SK-N-SH (cell line): ENCODE results near the gene XCR1. TPM values are rescaled to one million over a fixed set of nuclear protein-coding genes. Genes with fewer than 3 reads are reported as not detected.

Source experiments
- CTCF ChIA-PET: fragments of 300-600, 350-600 bp; formaldehyde crosslinking; extraction: SDS; loops from one replicate; lab custom pipeline; 2021; lab: Yijun Ruan, JAX
- POLR2A ChIA-PET: fragments of 350-600 bp; sonication (Branson Sonifier 250); formaldehyde crosslinking; extraction: SDS; loops from one replicate; lab custom pipeline; 2020; ENCODE audit warnings: antibody characterized with exemption, inconsistent platforms; lab: Yijun Ruan, JAX
- DNase-seq: peaks from one replicate; pipeline ENCODE4 v3.0.0; 2012
- H2AFZ ChIP-seq: fragments of 200-600 bp; sonication (generic); 2 replicates; pipeline ENCODE4 v1.8.1; 2016; ENCODE audit warnings: antibody characterized with exemption, mild to moderate bottlenecking, low read depth
- H3F3A ChIP-seq: fragments of 200-600 bp; sonication (generic); replicated peaks from 2 replicates; pipeline ENCODE3; 2016; ENCODE audit warnings: antibody characterized with exemption, mild to moderate bottlenecking; ENCODE audit not compliant: insufficient read depth
- H3K27ac ChIP-seq, 2 experiments: fragments of 200-500 bp in 1 of 2; fragments of 200-600 bp in 1 of 2; sonication (Bioruptor generic) in 1 of 2; sonication (generic), shearing (Covaris generic) in 1 of 2; 2 replicates each; pipeline versions ENCODE4 v1.5.1 to v1.6.1; 2014 to 2016; ENCODE audit warnings: low read depth in 2 of 2, inconsistent platforms in 1 of 2, low read length in 1 of 2, mild to moderate bottlenecking in 1 of 2, mixed read lengths in 1 of 2
- H3K27me3 ChIP-seq: fragments of 200-600 bp; sonication (generic), shearing (Covaris generic); 2 replicates; pipeline ENCODE4 v1.6.1; 2016; ENCODE audit warnings: mixed run types; ENCODE audit not compliant: insufficient read depth
- H3K36me3 ChIP-seq, 2 experiments: fragments of 200-500 bp in 1 of 2; fragments of 200-600 bp in 1 of 2; sonication (Bioruptor generic) in 1 of 2; sonication (generic) in 1 of 2; replicated peaks in 1 of 2; 2 replicates each; pipeline versions ENCODE3 to v1.5.1; 2014 to 2016; ENCODE audit warnings: low read length in 1 of 2, mild to moderate bottlenecking in 1 of 2; ENCODE audit not compliant: insufficient read depth in 2 of 2, control insufficient read depth in 1 of 2
- H3K4me1 ChIP-seq, 2 experiments: fragments of 200-500 bp in 1 of 2; fragments of 200-600 bp in 1 of 2; sonication (Bioruptor generic) in 1 of 2; sonication (generic), shearing (Covaris generic) in 1 of 2; 2 replicates each; pipeline versions ENCODE4 v1.5.1 to v1.6.1; 2014 to 2016; ENCODE audit warnings: low read depth in 1 of 2, low read length in 1 of 2, mixed run types in 1 of 2; ENCODE audit not compliant: insufficient read depth in 2 of 2, control insufficient read depth in 1 of 2
- H3K4me2 ChIP-seq: fragments of 200-600 bp; sonication (generic), shearing (Covaris generic); 2 replicates; pipeline ENCODE4 v1.6.1; 2017; ENCODE audit warnings: mixed run types
- H3K4me3 ChIP-seq, 2 experiments: fragments of 200-500 bp in 1 of 2; fragments of 200-600 bp in 1 of 2; sonication (Bioruptor generic) in 1 of 2; sonication (generic), shearing (Covaris generic) in 1 of 2; 2 replicates each; pipeline versions ENCODE4 v1.5.1 to v1.8.1; 2014 to 2016; ENCODE audit warnings: low read depth in 2 of 2, inconsistent platforms in 1 of 2, low read length in 1 of 2, mild to moderate bottlenecking in 1 of 2, mixed read lengths in 1 of 2, moderate library complexity in 1 of 2
- H3K79me2 ChIP-seq: fragments of 200-600 bp; sonication (generic); 2 replicates; pipeline ENCODE4 v1.8.1; 2017; ENCODE audit warnings: mild to moderate bottlenecking; ENCODE audit not compliant: insufficient read depth
- H3K9ac ChIP-seq: fragments of 200-600 bp; sonication (generic); 2 replicates; pipeline ENCODE4 v1.6.1; 2017; ENCODE audit warnings: mixed run types
- H3K9me2 ChIP-seq: fragments of 200-600 bp; sonication (generic); 2 replicates; pipeline ENCODE4 v1.6.1; 2017; ENCODE audit warnings: mixed run types
- H3K9me3 ChIP-seq: fragments of 200-600 bp; sonication (generic); 2 replicates; pipeline ENCODE4 v1.6.1; 2017; ENCODE audit warnings: mixed run types, mild to moderate bottlenecking, moderate library complexity
- H4K20me1 ChIP-seq: fragments of 200-600 bp; sonication (generic); 2 replicates; pipeline ENCODE4 v1.6.1; 2017; ENCODE audit warnings: mild to moderate bottlenecking, mixed run types; ENCODE audit not compliant: insufficient read depth
- ELF1 ChIP-seq: IDR thresholded peaks from 2 replicates; pipeline ENCODE4 v1.4.0; 2012
- EP300 ChIP-seq, 2 experiments: IDR thresholded peaks; 2 replicates each; pipeline versions ENCODE4 v1.4.0 to v1.6.1; 2012; ENCODE audit warnings: borderline replicate concordance in 1 of 2, low read depth in 1 of 2, low read length in 1 of 2
- FOSL2 ChIP-seq: IDR thresholded peaks from 2 replicates; pipeline ENCODE4 v1.4.0; 2012; ENCODE audit warnings: low read depth, mild to moderate bottlenecking, moderate library complexity, borderline replicate concordance
- GABPA ChIP-seq: IDR thresholded peaks from 2 replicates; pipeline ENCODE4 v1.4.0; 2012; ENCODE audit warnings: low read depth, mild to moderate bottlenecking
- GATA2 ChIP-seq: sonication (generic); formaldehyde crosslinking; IDR thresholded peaks from 2 replicates; pipeline ENCODE4 v1.5.0; 2020; ENCODE audit warnings: mild to moderate bottlenecking, missing genetic modification reagents
- JUND ChIP-seq: IDR thresholded peaks from 2 replicates; pipeline ENCODE4 v1.4.0; 2012
- RFX5 ChIP-seq: IDR thresholded peaks from 2 replicates; pipeline ENCODE4 v1.6.1; 2012; ENCODE audit warnings: mild to moderate bottlenecking, improper control_type of control experiment, low read length
- SIN3A ChIP-seq: IDR thresholded peaks from 2 replicates; pipeline ENCODE4 v1.6.1; 2012; ENCODE audit warnings: low read depth, mild to moderate bottlenecking, low read length, moderate library complexity, borderline replicate concordance
- TCF12 ChIP-seq: IDR thresholded peaks from 2 replicates; pipeline ENCODE4 v1.4.0; 2012
- TEAD4 ChIP-seq: IDR thresholded peaks from 2 replicates; pipeline ENCODE4 v1.4.0; 2012; ENCODE audit warnings: mild to moderate bottlenecking, borderline replicate concordance; ENCODE audit not compliant: insufficient read depth
- WGBS: methylation state at CpG from one replicate; pipeline ENCODE4 v1.1.6; 2017; ENCODE audit warnings: low lambda C conversion rate; 5-methylcytosine and 5-hydroxymethylcytosine counted together
- polyA plus RNA-seq, 3 experiments: library from polyadenylated mRNA; depleted of rRNA; stranded (reverse); fragments of >200 nt; gene quantifications; 2 replicates each; pipeline ENCODE4 v1.2.3, GENCODE V29; 2012
- TF ChIP-seq, protein P1 (sequence below): IDR thresholded peaks from 2 replicates; pipeline ENCODE4 v1.4.0; 2012; ENCODE audit warnings: low read depth, borderline replicate concordance
- TF ChIP-seq, protein P2 (sequence below): IDR thresholded peaks from 2 replicates; pipeline ENCODE4 v1.4.0; 2012; ENCODE audit warnings: low read depth, borderline replicate concordance
- TF ChIP-seq, protein P3 (sequence below): IDR thresholded peaks from 2 replicates; pipeline ENCODE4 v1.6.1; 2012; ENCODE audit warnings: mild to moderate bottlenecking, low read depth, low read length, moderate library complexity
- TF ChIP-seq, protein P4 (sequence below): IDR thresholded peaks from 2 replicates; pipeline ENCODE4 v1.4.0; 2012; ENCODE audit warnings: low read depth

XCR1 gene
- polyA plus RNA-seq, 1 of the 3 experiments (the other 2 are of a cell fraction), result not detected

DNA sequence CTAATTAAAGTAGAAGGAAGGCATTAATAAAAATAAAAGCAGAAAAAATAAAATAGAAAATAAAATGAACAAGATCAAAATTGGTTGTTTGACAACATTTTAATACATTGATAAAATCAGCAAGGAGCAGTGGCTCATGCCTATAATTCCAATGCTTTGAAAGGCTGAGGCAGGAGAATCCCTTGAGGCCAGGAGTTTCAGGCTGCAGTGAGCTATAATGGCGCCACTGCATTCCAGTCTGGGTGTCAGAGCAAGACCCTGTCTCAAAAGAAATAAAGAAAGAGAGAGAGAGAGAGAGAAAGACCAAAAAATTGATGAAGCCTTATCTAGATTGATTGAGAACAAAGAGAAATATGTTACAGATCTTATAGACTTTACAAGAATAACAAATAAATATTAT lies 2.1 kb downstream of the XCR1 start:
- no peak for DNase-seq
- Histone ChIP-seq H4K20me1 (no peaks in the 10 kb centered on the region), H2AFZ (no peak overlapping the region), H3K27me3 (no peaks in the 10 kb centered on the region; the same call in 1 of the 2 replicates), H3K27ac (no peak overlapping the region), H3K36me3 (no peaks in the 10 kb centered on the region), H3K9ac (no peak overlapping the region), H3K9me2 (no peaks in the 10 kb centered on the region), H3K4me2 (no peak overlapping the region), H3K9me3 (no peaks in the 10 kb centered on the region), H3K4me1 (no peaks in the 10 kb centered on the region), H3F3A (no peaks in the 10 kb centered on the region), H3K79me2 (no peaks in the 10 kb centered on the region), H3K4me3 (no peak overlapping the region)
- CTCF ChIA-PET, result interaction anchor here (1.1 to 2.9 kb wide), 3 partner anchors 8 to 54 kb away, joined by 3 to 10 read pairs (median 4); no protein-coding TSS in a partner anchor
- WGBS, result 6% methylated on average over 1 of the region's 1 CpG
- POLR2A ChIA-PET, result no interaction called here
- TF ChIP-seq, protein P1, sequence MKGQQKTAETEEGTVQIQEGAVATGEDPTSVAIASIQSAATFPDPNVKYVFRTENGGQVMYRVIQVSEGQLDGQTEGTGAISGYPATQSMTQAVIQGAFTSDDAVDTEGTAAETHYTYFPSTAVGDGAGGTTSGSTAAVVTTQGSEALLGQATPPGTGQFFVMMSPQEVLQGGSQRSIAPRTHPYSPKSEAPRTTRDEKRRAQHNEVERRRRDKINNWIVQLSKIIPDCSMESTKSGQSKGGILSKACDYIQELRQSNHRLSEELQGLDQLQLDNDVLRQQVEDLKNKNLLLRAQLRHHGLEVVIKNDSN, result no peak
- no peak for TF ChIP-seq RFX5
- TF ChIP-seq, protein P2, sequence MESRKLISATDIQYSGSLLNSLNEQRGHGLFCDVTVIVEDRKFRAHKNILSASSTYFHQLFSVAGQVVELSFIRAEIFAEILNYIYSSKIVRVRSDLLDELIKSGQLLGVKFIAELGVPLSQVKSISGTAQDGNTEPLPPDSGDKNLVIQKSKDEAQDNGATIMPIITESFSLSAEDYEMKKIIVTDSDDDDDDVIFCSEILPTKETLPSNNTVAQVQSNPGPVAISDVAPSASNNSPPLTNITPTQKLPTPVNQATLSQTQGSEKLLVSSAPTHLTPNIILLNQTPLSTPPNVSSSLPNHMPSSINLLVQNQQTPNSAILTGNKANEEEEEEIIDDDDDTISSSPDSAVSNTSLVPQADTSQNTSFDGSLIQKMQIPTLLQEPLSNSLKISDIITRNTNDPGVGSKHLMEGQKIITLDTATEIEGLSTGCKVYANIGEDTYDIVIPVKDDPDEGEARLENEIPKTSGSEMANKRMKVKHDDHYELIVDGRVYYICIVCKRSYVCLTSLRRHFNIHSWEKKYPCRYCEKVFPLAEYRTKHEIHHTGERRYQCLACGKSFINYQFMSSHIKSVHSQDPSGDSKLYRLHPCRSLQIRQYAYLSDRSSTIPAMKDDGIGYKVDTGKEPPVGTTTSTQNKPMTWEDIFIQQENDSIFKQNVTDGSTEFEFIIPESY, result no peak
- no peak for TF ChIP-seq SIN3A
- TF ChIP-seq GATA2, result no peak
- no peak for TF ChIP-seq GABPA
- no peak for TF ChIP-seq TCF12
- no peak for TF ChIP-seq TEAD4
- TF ChIP-seq ELF1, result no peak
- no peak for TF ChIP-seq EP300 (IDR thresholded peaks at IDR 0.05; ENCODE audit: borderline replicate concordance in 1 of 2, low read depth in 1 of 2, low read length in 1 of 2)
- TF ChIP-seq FOSL2, result no peak
- TF ChIP-seq, protein P3, sequence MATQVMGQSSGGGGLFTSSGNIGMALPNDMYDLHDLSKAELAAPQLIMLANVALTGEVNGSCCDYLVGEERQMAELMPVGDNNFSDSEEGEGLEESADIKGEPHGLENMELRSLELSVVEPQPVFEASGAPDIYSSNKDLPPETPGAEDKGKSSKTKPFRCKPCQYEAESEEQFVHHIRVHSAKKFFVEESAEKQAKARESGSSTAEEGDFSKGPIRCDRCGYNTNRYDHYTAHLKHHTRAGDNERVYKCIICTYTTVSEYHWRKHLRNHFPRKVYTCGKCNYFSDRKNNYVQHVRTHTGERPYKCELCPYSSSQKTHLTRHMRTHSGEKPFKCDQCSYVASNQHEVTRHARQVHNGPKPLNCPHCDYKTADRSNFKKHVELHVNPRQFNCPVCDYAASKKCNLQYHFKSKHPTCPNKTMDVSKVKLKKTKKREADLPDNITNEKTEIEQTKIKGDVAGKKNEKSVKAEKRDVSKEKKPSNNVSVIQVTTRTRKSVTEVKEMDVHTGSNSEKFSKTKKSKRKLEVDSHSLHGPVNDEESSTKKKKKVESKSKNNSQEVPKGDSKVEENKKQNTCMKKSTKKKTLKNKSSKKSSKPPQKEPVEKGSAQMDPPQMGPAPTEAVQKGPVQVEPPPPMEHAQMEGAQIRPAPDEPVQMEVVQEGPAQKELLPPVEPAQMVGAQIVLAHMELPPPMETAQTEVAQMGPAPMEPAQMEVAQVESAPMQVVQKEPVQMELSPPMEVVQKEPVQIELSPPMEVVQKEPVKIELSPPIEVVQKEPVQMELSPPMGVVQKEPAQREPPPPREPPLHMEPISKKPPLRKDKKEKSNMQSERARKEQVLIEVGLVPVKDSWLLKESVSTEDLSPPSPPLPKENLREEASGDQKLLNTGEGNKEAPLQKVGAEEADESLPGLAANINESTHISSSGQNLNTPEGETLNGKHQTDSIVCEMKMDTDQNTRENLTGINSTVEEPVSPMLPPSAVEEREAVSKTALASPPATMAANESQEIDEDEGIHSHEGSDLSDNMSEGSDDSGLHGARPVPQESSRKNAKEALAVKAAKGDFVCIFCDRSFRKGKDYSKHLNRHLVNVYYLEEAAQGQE, result no peak
- TF ChIP-seq JUND, result no peak
- TF ChIP-seq, protein P4, sequence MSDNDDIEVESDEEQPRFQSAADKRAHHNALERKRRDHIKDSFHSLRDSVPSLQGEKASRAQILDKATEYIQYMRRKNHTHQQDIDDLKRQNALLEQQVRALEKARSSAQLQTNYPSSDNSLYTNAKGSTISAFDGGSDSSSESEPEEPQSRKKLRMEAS, result no peak
- TF ChIP-seq, all 33 proteins: peak for 0
